GM19240 (cell line): ENCODE results near the gene CNTN6.

Source experiments
- DNase-seq: peaks from one replicate; pipeline ENCODE4 v3.0.0; 2011; ENCODE audit warnings: low spot score; ENCODE audit not compliant: insufficient read length

The CNTN6 gene

GRCh38 chr3:1092771-1093170 is at the start of gene CNTN6:
CNTN6 (plus strand) TSS chr3:1093024; CDS start chr3:1148009, 54,985 bp downstream.
- no peak for DNase-seq

GRCh38 chr3:1048558-1048957 is 44.3 kb upstream of the CNTN6 start:
- no peak for DNase-seq

- DNase-seq = no peak
These were observed 37.0 kb upstream of the CNTN6 start for GRCh38 chr3:1055870-1056269.

GRCh38 chr3:1056744-1057143 is 36.1 kb upstream of the CNTN6 start:
- no peak for DNase-seq

GRCh38 chr3:1057436-1057835 is 35.4 kb upstream of the CNTN6 start:
- DNase-seq = no peak

- DNase-seq = no peak
These were observed 23.8 kb upstream of the CNTN6 start for GRCh38 chr3:1068985-1069384.

GRCh38 chr3:1072041-1072440 is 20.8 kb upstream of the CNTN6 start:
- no peak for DNase-seq

GRCh38 chr3:1079662-1080061 is 13.2 kb upstream of the CNTN6 start:
- no peak for DNase-seq

- DNase-seq = no peak
These were observed 10.7 kb upstream of the CNTN6 start for GRCh38 chr3:1082108-1082507.

- no peak for DNase-seq
These were observed 5.7 kb upstream of the CNTN6 start for GRCh38 chr3:1087066-1087560.

- DNase-seq = no peak
These were observed 4.3 kb upstream of the CNTN6 start for GRCh38 chr3:1088503-1088902.

GRCh38 chr3:1091286-1091685 is 1.5 kb upstream of the CNTN6 start:
- DNase-seq = no peak

GRCh38 chr3:1092061-1092460 is 763 bp upstream of the CNTN6 start:
- no peak for DNase-seq

GRCh38 chr3:1093217-1093616 is 393 bp downstream of the CNTN6 start:
- DNase-seq = no peak

- DNase-seq = no peak
These were observed 10.7 kb downstream of the CNTN6 start for GRCh38 chr3:1103525-1103924.

- DNase-seq = no peak
These were observed 25.1 kb downstream of the CNTN6 start for GRCh38 chr3:1117843-1118473.

GRCh38 chr3:1131166-1131565 is 38.3 kb downstream of the CNTN6 start:
- DNase-seq = no peak

GRCh38 chr3:1135194-1135593 is 42.4 kb downstream of the CNTN6 start:
- no peak for DNase-seq

GRCh38 chr3:1138036-1138435 is 45.2 kb downstream of the CNTN6 start:
- no peak for DNase-seq

GRCh38 chr3:1139071-1139470 is 46.2 kb downstream of the CNTN6 start:
- no peak for DNase-seq

- no peak for DNase-seq
These were observed 54.5 kb downstream of the CNTN6 start for GRCh38 chr3:1147326-1147725.

GRCh38 chr3:1147819-1148218 is 55.0 kb downstream of the CNTN6 start:
- no peak for DNase-seq

- DNase-seq = no peak
These were observed 71.3 kb downstream of the CNTN6 start for GRCh38 chr3:1164101-1164500.

- no peak for DNase-seq
These were observed 78.5 kb downstream of the CNTN6 start for GRCh38 chr3:1171320-1171719.
